K562 (cell line): ENCODE measurements around the gene PSMA6. TPM values are rescaled to one million over a fixed set of nuclear protein-coding genes. Genes with fewer than 3 reads are reported as not detected.

Experiments
- CCNT2 ChIP-seq: IDR thresholded peaks from 2 replicates; pipeline ENCODE4 v1.6.1; 2011; ENCODE audit warnings: borderline replicate concordance, low read depth, mild to moderate bottlenecking, moderate library complexity, mixed read lengths, low read length; ENCODE audit not compliant: insufficient read length; ENCODE audit errors: extremely low read depth
- FOXM1 ChIP-seq, 2 experiments: fragments of 450-650 bp in 1 of 2; sonication (generic) in 1 of 2; formaldehyde crosslinking in 1 of 2; IDR thresholded peaks; 2 replicates each; pipeline versions ENCODE4 v1.6.1 to v1.9.0; 2017 to 2022; ENCODE audit warnings: low read depth in 2 of 2, mild to moderate bottlenecking in 2 of 2, missing genetic modification reagents in 1 of 2, moderate library complexity in 1 of 2
- GTF3C2 ChIP-seq: IDR thresholded peaks from 3 replicates; pipeline ENCODE4 v1.6.1; 2011; ENCODE audit warnings: borderline replicate concordance, mild to moderate bottlenecking, moderate library complexity; ENCODE audit not compliant: insufficient read length; ENCODE audit errors: extremely low read depth
- HIVEP1 ChIP-seq: fragments of 250-450 bp; sonication (Bioruptor Pico); IDR thresholded peaks from 2 replicates; pipeline ENCODE4 v1.4.0; 2020; ENCODE audit warnings: mild to moderate bottlenecking
- KDM2B ChIP-seq: fragments of 250-450 bp; sonication (Bioruptor Pico); IDR thresholded peaks from 2 replicates; pipeline ENCODE4 v1.8.0; 2021; ENCODE audit warnings: mild to moderate bottlenecking, moderate library complexity
- MTA1 ChIP-seq: fragments of 450-650 bp; IDR thresholded peaks from 2 replicates; pipeline ENCODE4 v1.6.1; 2017; ENCODE audit warnings: borderline replicate concordance
- MXI1 ChIP-seq: IDR thresholded peaks from 2 replicates; pipeline ENCODE4 v1.6.1; 2011; ENCODE audit warnings: low read depth, mild to moderate bottlenecking, improper control_type of control experiment, low read length
- TEAD2 ChIP-seq: fragments of 450-650 bp; IDR thresholded peaks from 2 replicates; pipeline ENCODE4 v1.6.1; 2016; ENCODE audit warnings: missing genetic modification characterization, control low read depth, missing compliant biosample characterization
- polyA plus RNA-seq, 8 experiments: library from polyadenylated mRNA; depleted of rRNA in 4 of 8; stranded (reverse) in 5 of 8; unstranded in 3 of 8; fragments of >200 nt; fragmentation: Nextera tagmentation in 2 of 8; fragmentation: Illumina TruSeq in 1 of 8; extraction: Ambion mirVana in 2 of 8; extraction: Trizol in 1 of 8; gene quantifications; 2 replicates each; pipeline versions ENCODE4 v1.2.1 to v1.2.3, GENCODE V29; 2011 to 2014; ENCODE audit warnings: inconsistent platforms in 1 of 8, missing spikeins in 1 of 8
- total RNA-seq, 7 experiments: library from RNA; depleted of rRNA in 6 of 7; stranded (reverse); fragments of >200 nt in 6 of 7; fragmentation: Illumina TruSeq in 2 of 7; extraction: Trizol in 2 of 7; gene quantifications; 2 replicates each; pipeline versions ENCODE4 v1.2.1 to v1.2.3, GENCODE V29; 2011 to 2021; ENCODE audit warnings: low replicate concordance in 1 of 7
- TF ChIP-seq, protein P1 (sequence below), 2 experiments: fragments of 450-650 bp; IDR thresholded peaks; 2 replicates each; pipeline ENCODE4 v1.6.1; 2018; ENCODE audit warnings: mild to moderate bottlenecking in 2 of 2, low read depth in 1 of 2; ENCODE audit not compliant: partially characterized antibody in 2 of 2

The PSMA6 gene
- total and polyA plus RNA-seq, 9 of the 15 experiments (the other 6 are each of a cell fraction or from before 2014, with no cell fraction given) = 210 to 952 (median 288) TPM

GRCh38 chr14:35268946-35269345, 23.2 kb upstream of the PSMA6 start (continued):
- TF ChIP-seq, protein P1, sequence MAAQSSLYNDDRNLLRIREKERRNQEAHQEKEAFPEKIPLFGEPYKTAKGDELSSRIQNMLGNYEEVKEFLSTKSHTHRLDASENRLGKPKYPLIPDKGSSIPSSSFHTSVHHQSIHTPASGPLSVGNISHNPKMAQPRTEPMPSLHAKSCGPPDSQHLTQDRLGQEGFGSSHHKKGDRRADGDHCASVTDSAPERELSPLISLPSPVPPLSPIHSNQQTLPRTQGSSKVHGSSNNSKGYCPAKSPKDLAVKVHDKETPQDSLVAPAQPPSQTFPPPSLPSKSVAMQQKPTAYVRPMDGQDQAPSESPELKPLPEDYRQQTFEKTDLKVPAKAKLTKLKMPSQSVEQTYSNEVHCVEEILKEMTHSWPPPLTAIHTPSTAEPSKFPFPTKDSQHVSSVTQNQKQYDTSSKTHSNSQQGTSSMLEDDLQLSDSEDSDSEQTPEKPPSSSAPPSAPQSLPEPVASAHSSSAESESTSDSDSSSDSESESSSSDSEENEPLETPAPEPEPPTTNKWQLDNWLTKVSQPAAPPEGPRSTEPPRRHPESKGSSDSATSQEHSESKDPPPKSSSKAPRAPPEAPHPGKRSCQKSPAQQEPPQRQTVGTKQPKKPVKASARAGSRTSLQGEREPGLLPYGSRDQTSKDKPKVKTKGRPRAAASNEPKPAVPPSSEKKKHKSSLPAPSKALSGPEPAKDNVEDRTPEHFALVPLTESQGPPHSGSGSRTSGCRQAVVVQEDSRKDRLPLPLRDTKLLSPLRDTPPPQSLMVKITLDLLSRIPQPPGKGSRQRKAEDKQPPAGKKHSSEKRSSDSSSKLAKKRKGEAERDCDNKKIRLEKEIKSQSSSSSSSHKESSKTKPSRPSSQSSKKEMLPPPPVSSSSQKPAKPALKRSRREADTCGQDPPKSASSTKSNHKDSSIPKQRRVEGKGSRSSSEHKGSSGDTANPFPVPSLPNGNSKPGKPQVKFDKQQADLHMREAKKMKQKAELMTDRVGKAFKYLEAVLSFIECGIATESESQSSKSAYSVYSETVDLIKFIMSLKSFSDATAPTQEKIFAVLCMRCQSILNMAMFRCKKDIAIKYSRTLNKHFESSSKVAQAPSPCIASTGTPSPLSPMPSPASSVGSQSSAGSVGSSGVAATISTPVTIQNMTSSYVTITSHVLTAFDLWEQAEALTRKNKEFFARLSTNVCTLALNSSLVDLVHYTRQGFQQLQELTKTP (IDR thresholded peaks at IDR 0.05; ENCODE audit: low read depth in 1 of 2, partially characterized antibody in 2 of 2) = no peak
- TF ChIP-seq GTF3C2 = no peak
- TF ChIP-seq KDM2B (CRISPR knock-in tag) = no peak
- TF ChIP-seq MXI1 = no peak
- TF ChIP-seq TEAD2 (tag) = no peak
- TF ChIP-seq FOXM1 (IDR thresholded peaks at IDR 0.05; ENCODE audit: low read depth) = no peak
- no peak for TF ChIP-seq FOXM1 (CRISPR knock-in tag; IDR thresholded peaks at IDR 0.05; ENCODE audit: low read depth)
- no peak for TF ChIP-seq MTA1
- no peak for TF ChIP-seq HIVEP1 (CRISPR knock-in tag)
- TF ChIP-seq CCNT2 = no peak
